ENCODE data around the gene MAPK10.

GRCh38 chr4:86400216-86400615 lies 40.4 kb upstream of the MAPK10 start:
- TF ChIP-seq CTCF (IDR thresholded peaks at IDR 0.05; ENCODE audit: low read depth, low read length, poor library complexity, severe bottlenecking) (no peak), EZH2phosphoT487 (IDR thresholded peaks at IDR 0.05; ENCODE audit: borderline replicate concordance, low read length) (no peak)
